Suprapubic skin (tissue), 3 donors: ENCODE results near the gene MBP.
A peak's percentile ranks its signal among the peaks of the same experiment; 100 is the strongest.

ENCODE experiments used
- CTCF ChIP-seq, 2 donors: fragments of 200-600 bp in 1 of 2; fragments of 450-650 bp in 1 of 2; sonication (generic) in 1 of 2; IDR thresholded peaks; one replicate each; pipeline ENCODE4 v1.5.1; 2016 to 2019; ENCODE audit warnings: antibody characterized with exemption in 2 of 2, mild to moderate bottlenecking in 1 of 2, moderate library complexity in 1 of 2
- POLR2A ChIP-seq, 2 donors: fragments of 450-650 bp; IDR thresholded peaks; one replicate each; pipeline ENCODE4 v1.6.1; 2017; ENCODE audit warnings: antibody characterized with exemption in 2 of 2, mild to moderate bottlenecking in 2 of 2, moderate library complexity in 2 of 2

DNA sequence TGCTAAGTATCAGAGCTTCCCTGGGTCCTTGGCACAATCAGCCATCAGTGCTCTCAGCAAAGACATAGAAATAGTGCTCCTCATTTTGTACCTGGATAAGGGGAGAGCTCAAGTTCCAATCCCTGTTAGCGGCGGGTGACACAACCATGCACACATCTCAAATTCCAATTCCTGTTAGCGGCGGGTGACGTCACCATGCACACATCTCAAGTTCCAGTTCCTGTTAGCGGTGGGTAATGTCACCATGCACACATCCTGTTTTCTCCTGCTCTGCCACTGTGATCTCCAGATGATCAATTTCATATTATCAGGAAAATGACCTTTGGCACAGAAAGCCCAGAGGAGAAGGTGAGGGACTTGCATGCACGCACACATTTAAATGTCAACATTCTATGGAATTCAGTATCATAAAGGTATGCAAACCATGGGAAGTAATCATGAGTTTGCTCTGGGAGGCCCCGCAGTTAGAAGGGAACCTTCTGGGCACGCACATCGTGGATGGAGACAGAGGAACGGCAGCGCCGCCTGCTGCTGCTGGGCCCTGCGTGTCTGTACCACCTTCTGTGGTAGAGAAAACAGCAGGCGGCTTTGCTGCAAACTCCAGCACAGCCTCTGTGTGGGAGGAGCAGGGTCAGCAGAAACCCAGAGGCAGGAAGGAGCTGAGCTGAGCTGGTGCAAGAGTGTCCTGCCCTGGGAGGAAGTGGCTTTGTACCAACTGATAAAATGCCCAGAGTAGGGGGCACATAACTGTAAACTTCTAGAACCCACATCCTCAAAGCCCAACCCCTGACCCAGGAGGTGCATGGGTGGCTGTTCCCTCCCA is 77.8 kb downstream of the MBP start:
- peak in 1 of 2 donors; percentile 49 for TF ChIP-seq CTCF (IDR thresholded peaks at IDR 0.05)
- TF ChIP-seq POLR2A (IDR thresholded peaks at IDR 0.05), result no peak
